Right forelimb (tissue), 1 donor: ENCODE results near the gene GGTLC3.
"Not testable (repeated sequence)": the region's sequence is repeated elsewhere in the genome, so short reads cannot be mapped to it uniquely, and the experiment has no call there.

ENCODE experiments used
- DNase-seq: peaks from one replicate; pipeline ENCODE4 v3.0.0-alpha.2; 2018

GGTLC3 gene

GRCh38 chr22:18518061-18518460, at the start of gene GGTLC3:
Gene GGTLC3, minus strand, starts transcription at chr22:18518161. Its CDS starts 264 bp downstream, at chr22:18517897.
- DNase-seq = not testable (repeated sequence)

DNA sequence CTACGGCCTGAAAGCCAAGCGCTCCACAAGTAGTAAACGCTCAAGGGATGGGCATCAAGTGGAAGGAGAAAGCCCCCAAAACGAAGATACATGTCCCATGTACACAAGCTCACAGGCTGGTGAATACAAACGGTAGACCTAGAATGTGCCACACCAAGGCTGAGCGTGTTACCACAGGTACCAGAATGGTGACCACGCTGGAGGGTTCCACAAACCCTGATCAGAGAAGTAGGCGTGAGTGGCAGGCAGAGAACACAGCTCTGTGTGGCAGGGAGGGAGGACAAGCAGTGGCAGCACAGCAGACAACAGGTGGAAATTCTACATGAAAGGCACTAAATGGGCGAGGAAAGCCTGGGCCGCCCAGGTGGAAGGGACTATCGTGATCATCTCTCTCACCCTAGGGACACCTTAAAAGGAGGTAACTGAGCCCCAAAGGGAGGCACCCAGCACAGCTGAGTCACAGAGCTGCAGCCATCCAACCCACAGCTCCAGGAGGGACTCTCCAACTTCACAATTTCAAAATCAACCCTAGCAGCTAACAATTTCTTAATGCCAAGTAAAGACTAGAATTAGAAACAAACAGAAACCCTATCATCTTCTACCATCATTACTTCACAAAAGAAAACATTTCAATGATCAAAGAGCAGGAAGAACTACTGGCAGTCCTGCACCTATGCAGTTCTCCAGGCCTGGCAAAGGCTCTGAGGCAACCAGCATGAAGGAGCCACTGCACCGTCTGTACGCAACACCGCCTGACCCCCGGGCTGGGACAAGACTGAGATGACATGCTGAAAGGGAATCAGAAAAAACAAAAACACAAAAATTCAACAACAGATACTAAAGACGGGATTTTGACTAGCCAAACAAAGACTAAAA, 42.4 kb upstream of the GGTLC3 start:
- DNase-seq = not testable (repeated sequence)

DNA sequence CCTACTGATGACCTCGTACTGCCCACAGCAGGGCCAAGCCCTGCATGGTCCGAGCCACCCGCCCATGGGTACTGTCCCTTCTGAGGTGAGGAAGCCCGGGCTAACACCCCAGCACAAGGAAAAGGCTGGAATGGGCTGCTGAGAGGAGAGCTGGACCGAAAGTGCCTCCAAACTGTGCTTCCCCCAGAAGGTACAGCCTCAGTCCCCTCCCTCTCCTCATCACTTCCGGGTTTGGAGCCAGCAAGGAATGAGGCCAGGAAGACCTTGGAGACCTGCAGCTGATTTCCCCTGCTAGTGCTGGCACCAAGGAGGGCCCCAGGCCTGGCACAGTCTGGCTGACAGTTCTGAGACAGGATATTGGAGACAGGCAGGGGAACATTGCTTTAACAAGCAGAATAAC, 41.0 kb upstream of the GGTLC3 start:
- DNase-seq = not testable (repeated sequence)

GRCh38 chr22:18558516-18558915, 40.6 kb upstream of the GGTLC3 start:
- DNase-seq = not testable (repeated sequence)

DNA sequence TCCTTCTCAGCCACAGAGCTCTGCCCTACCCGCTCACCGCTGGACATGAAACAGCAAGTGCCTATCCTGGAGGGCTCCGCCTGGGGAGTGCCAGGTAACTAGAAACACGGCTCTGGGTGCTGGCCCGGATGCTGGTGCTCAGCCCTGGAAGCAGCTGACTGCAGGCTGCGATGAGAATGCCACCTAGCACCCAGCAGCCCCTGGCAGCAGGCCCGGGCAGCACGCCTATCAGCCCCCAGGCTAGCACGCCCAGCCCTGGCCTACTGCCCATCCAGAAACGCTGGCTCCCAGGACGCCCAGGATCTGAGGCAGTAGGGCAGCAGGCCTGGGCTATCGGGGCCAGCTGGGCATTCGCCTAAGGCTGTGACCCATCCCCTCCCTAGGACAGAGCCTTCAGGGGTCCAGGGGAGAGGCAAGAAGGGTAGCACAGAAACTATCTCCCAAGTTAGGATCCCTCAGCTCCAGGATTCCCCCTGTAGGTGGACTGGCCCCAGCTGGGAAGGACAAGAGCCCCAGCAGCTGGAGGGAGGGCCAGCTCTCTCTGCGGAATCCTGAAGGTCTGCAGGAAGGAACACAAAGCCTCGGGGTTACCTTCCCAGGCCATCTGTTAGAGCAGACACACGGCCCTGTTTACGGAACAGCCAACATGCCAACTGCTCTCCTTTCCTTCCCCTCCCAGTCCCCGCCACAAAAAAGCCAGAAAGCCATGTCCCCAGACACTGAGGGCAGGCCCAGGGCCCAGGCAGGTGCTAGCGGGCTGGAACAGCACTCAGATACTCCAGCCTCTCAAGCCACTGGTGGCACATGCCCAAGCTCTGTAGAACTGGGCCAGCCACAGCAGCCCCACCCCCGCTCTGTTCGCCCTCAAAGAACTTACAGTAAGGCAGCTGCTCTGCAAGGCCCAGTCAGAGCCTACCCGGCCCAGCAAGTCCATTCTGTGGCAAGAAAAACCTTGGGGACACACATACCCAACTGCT, 36.6 kb upstream of the GGTLC3 start:
- DNase-seq = not testable (repeated sequence)

- DNase-seq = not testable (repeated sequence)
Observed at GRCh38 chr22:18552839-18553597, 35.1 kb upstream of the GGTLC3 start.

DNA sequence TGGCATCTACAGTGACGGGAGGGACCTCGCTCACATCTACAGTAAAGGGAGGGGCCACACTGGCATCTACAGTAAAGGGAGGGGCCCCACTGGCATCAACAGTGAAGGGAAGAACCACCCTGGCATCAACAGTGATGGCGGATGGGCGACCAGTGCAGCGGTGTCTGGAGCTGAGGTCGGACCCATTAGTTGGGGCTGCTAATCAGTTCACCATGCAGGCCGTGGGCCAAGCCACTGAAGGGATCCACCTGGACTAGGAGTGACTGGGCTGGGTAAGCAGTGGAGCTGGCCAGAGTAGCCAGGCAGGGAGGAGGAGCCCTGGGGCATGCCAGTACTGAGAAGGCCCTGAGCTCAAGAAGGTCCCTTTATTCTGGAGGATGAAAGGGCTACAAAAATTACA, 33.1 kb upstream of the GGTLC3 start:
- not testable (repeated sequence) for DNase-seq

DNA sequence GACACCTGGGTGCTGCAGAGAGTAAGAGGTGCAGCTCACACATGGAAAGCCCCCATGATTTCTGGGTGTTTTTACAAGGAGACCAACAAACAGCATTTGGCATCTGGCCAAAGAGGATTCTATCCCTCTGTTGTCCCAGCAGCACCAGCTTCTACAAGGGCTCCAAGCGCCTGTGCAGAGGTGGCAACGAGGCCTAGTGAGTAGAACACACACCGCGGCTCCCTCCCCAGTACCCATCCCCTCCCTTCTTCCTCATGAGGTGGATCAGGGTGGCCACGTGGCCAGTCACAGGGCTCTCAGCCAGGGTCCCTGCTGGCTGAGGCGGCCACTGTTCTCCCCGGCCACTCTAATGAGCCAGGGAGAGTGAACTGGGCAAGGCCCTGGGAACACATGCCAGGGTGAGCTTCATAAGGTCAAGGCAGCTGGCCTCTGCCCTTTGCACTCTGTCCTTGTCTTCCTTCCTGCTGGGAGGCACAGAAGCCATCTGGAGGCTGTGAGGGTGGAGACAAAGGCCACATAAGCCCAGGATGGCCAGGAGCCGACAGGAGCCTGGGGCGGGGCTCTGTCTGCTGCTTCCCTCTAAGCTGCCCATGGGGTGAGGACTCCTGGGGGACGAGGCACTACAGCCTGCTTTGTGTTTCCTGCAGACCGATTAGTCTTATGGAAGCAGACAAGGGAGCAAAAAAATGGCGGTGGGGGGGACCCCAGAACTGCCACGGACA, 31.7 kb upstream of the GGTLC3 start:
- DNase-seq = not testable (repeated sequence)

GRCh38 chr22:18544615-18545014, 26.7 kb upstream of the GGTLC3 start:
- not testable (repeated sequence) for DNase-seq

DNA sequence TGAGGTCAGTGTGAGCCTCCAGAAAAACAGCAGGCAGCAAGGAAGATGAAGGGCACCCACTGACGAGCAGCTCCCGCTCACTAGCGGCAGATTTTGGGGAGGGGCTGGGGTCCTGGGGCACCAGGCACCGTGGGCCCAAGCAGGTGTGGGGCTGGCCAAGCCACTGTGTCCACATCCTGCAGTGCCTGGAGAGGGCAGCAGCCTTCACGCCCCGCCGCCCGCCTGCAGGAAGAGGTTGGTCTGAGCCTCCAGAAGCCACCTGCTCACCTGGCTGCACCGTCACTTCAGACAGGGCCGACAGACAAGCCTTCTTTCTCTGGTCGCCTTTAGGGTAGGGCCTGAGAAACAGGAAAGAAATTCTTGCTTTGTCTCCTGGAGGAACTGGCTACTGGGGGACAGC, 25.4 kb upstream of the GGTLC3 start:
- not testable (repeated sequence) for DNase-seq

GRCh38 chr22:18539994-18540393, 22.0 kb upstream of the GGTLC3 start:
- not testable (repeated sequence) for DNase-seq

- DNase-seq = not testable (repeated sequence)
Observed at GRCh38 chr22:18534315-18534714, 16.4 kb upstream of the GGTLC3 start.

GRCh38 chr22:18533633-18534032, 15.7 kb upstream of the GGTLC3 start:
- not testable (repeated sequence) for DNase-seq

- DNase-seq = not testable (repeated sequence)
Observed at GRCh38 chr22:18529416-18530145, 11.6 kb upstream of the GGTLC3 start.

DNA sequence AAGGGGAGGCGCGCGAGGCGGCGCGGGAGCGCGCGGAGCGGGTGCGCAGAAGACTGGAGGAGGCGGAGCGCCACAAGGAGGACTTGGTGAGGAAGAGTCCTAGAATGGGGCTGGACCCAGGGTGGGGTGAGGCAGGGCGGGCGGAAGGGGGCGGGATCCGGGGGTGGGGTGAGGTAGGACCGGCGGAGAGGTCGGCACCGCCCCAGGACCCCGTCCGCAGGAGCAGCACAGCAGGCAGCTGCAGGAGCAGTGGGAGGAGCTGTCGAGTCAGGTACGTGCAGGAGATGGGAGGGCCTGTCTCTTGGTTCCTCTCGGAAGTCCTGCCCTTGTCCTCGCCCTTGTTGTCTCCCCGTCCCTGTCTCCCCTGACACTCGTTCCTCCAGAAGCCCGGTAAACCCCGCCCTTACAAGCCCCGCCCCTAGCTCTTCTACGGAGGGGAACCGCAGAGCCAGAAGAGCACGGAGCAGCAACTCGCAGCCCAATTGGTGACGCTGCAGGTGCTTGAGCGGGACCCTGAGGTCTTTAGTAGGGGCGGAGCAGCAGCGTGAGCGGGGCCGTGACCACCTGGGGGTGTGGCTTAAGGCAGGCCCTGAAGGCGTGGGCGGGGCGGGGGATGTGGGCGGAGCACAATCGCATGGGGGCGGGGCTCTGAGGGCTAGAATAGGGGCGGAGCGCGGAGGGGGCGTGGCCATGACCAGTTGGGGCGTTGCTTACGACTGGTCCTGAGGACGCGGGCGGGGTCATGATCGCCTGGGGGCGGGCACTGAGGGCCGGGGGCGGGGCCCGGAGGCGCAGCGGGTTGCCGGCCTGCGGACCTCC, 10.8 kb upstream of the GGTLC3 start:
- peak; percentile 89 for DNase-seq

DNA sequence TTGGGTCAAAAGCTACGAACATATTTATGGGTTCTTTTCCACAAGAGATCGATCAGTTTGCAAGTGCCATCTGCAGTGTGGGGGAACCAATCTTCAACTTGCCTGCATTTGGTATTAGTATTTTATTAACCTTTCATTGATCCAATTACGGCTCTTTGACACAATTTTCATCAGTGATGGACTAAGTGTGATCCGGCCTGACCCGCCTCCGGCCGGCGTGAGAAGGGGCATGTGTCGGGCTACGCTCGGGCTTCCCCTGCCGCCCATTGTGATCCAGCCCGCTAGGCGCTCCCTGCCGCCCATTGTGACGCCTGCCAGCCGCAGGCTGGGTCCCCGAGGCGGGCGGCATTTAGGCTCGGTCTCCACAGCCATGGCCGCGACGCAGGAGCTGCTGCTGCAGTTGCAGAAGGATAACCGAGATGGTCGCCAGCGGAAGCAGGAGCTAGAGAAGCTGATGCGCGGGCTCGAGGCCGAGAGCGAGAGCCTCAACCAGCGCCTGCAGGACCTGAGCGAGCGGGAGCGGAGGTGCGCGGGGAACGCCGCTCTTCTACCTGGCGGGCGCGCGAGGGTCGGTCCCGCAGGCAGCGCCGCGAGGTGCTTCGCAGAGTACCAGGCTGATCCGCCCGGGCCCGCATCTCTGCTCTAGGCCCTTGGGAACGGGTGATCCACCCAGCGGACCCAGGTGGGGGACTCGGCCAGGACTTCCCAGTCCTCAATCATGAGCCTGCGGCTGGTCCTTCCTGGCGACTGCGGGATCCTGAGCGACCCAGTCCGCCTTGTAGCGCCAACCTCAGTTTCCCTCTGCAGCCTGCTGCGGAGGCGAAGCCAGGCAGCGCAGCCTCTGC, 10.0 kb upstream of the GGTLC3 start, which contains the start of gene TMEM191B:
TSS of gene TMEM191B (plus strand) at position 51 of the 845 bp plus-strand sequence. CDS start at position 230, 179 bp downstream.
- not testable (repeated sequence) for DNase-seq

- DNase-seq = not testable (repeated sequence)
Observed at GRCh38 chr22:18523328-18523727, 5.4 kb upstream of the GGTLC3 start.

DNA sequence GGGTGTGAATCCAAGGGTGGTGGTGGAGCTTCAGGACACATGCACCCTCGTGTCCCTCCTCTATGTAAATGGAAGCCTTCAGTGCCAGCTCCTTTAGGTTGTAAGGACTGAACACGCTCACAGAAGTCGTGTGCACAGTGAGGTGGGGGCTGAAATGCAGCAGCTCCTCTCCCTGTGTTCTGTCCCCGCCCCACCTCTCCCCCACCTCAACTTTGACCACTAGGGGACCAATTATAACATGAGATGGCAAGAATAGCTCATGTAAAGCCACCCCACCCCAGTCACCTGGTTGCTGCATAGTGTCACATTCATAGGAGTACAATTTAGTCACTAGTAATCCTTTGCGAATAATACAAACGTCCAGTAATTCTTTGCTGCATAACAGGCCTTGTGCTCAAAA, 4.8 kb upstream of the GGTLC3 start:
- DNase-seq = not testable (repeated sequence)

GRCh38 chr22:18513454-18513853, 4.5 kb downstream of the GGTLC3 start:
- not testable (repeated sequence) for DNase-seq
